Panc1 (cell line): ENCODE results near the gene TEX52. TPM values are rescaled to one million over a fixed set of nuclear protein-coding genes. Genes with fewer than 3 reads are reported as not detected.

Experiments used
- ATAC-seq: fragments of 200-7000 bp; cut with Tn5 transposase; 2 replicates; pipeline ENCODE4 v1.9.1; 2020; ENCODE audit warnings: mild to moderate bottlenecking, moderate library complexity
- Bru-seq: library from RNA; stranded (reverse); fragments of 400-500 nt; gene quantifications from one replicate; lab custom pipeline; 2021; lab: Mats Ljungman, UMichigan
- BruChase-seq, 2 experiments: library from RNA; stranded (reverse); fragments of 400-500 nt; gene quantifications; one replicate each; lab custom pipeline; 2021; lab: Mats Ljungman, UMichigan
- BruUV-seq: library from RNA; stranded (reverse); fragments of 400-500 nt; replicated peaks from 2 replicates; lab custom pipeline; 2021; lab: Mats Ljungman, UMichigan
- CTCF ChIA-PET: fragments of 300-600 bp; sonication (Branson Sonifier 250); formaldehyde crosslinking; loops from one replicate; lab custom pipeline; 2022; ENCODE audit warnings: antibody characterized with exemption; lab: Charles Lee
- POLR2A ChIA-PET: fragments of 300-600 bp; sonication (Branson Sonifier 250); formaldehyde crosslinking; loops from one replicate; lab custom pipeline; 2022; ENCODE audit warnings: antibody characterized with exemption; lab: Charles Lee
- DNase-seq: peaks from one replicate; pipeline ENCODE4 v3.0.0-alpha.2; 2010; ENCODE audit warnings: low read depth, low spot score
- H3K27ac ChIP-seq: 2 replicates; pipeline ENCODE4 v1.5.1; 2011; ENCODE audit warnings: mild to moderate bottlenecking, low read length, inconsistent platforms
- H3K27me3 ChIP-seq: fragments of 200-500 bp; sonication (Bioruptor generic); 2 replicates; pipeline ENCODE4 v1.6.0; 2014; ENCODE audit warnings: low read length, inconsistent platforms; ENCODE audit not compliant: control insufficient read depth, insufficient read depth
- H3K36me3 ChIP-seq: fragments of 200-500 bp; sonication (Bioruptor generic); 2 replicates; pipeline ENCODE4 v1.5.1; 2014; ENCODE audit warnings: inconsistent platforms, mild to moderate bottlenecking, low read length, moderate library complexity; ENCODE audit not compliant: control insufficient read depth, insufficient read depth
- H3K4me1 ChIP-seq: 2 replicates; pipeline ENCODE4 v1.5.1; 2011; ENCODE audit warnings: inconsistent platforms, mild to moderate bottlenecking, low read length, moderate library complexity; ENCODE audit not compliant: control insufficient read depth, insufficient read depth
- H3K4me3 ChIP-seq, 2 experiments: 2 replicates each; pipeline ENCODE4 v1.5.1; 2011 to 2012; ENCODE audit warnings: low read depth in 2 of 2, low read length in 2 of 2, mild to moderate bottlenecking in 2 of 2, inconsistent platforms in 1 of 2, moderate library complexity in 1 of 2
- H3K9me3 ChIP-seq: fragments of 200-500 bp; sonication (Bioruptor generic); 2 replicates; pipeline ENCODE4 v1.5.1; 2014; ENCODE audit warnings: low read depth, mild to moderate bottlenecking, inconsistent platforms, low read length, moderate library complexity; ENCODE audit not compliant: control insufficient read depth, insufficient read depth
- POLR2AphosphoS5 ChIP-seq: IDR thresholded peaks from 2 replicates; pipeline ENCODE4 v1.6.1; 2012; ENCODE audit warnings: mild to moderate bottlenecking, low read depth, low read length, moderate library complexity
- SIN3A ChIP-seq: IDR thresholded peaks from 2 replicates; pipeline ENCODE4 v1.6.1; 2012; ENCODE audit warnings: low read depth, mild to moderate bottlenecking, low read length, moderate library complexity, borderline replicate concordance; ENCODE audit not compliant: insufficient read depth
- TCF7L2 ChIP-seq: IDR thresholded peaks from 2 replicates; pipeline ENCODE4 v1.6.1; 2011; ENCODE audit warnings: mild to moderate bottlenecking, low read depth, low read length, inconsistent platforms
- in situ Hi-C: cut with HindIII; loops from 2 replicates; pipeline ENCODE4 v1.10.0; 2016; ENCODE audit warnings: low sequenced_read_pairs, low pct_unique_long_range_greater_than_20kb
- intact Hi-C: fragments of 100-400 bp; cut with micrococcal nuclease; formaldehyde crosslinking; loops from one replicate; pipeline ENCODE4 v1.10.0; 2022; ENCODE audit not compliant: unreplicated experiment
- long read RNA-seq: library from polyadenylated mRNA; unstranded; transcript quantifications from one replicate; pipeline ENCODE4 v2.0.0, GENCODE V29; 2021; ENCODE audit not compliant: unreplicated experiment
- polyA plus RNA-seq: library from polyadenylated mRNA; unstranded; fragments of >200 nt; gene quantifications from one replicate; pipeline ENCODE4 v1.2.1, GENCODE V29; 2012; ENCODE audit warnings: missing spikeins; ENCODE audit not compliant: insufficient read length
- total RNA-seq: library from RNA; stranded (reverse); gene quantifications from one replicate; pipeline ENCODE4 v1.2.1, GENCODE V29; 2021; ENCODE audit not compliant: unreplicated experiment
- TF ChIP-seq, protein P1 (sequence below): fragments of 450-650 bp; IDR thresholded peaks from 2 replicates; pipeline ENCODE4 v1.5.1; 2017; ENCODE audit warnings: mild to moderate bottlenecking
- TF ChIP-seq, protein P2 (sequence below), 2 experiments: IDR thresholded peaks; 2 replicates each; pipeline ENCODE4 v1.6.1; 2011 to 2012; ENCODE audit warnings: low read depth in 2 of 2, control low read depth in 1 of 2, low read length in 1 of 2, mild to moderate bottlenecking in 1 of 2, moderate library complexity in 1 of 2; ENCODE audit not compliant: insufficient read depth in 1 of 2

Gene TEX52
- total RNA-seq (not detected), Bru-seq, nascent RNA (percentile 8 among the genes with signal in this experiment), BruChase-seq, experiment 1, labeled RNA remaining after a 2-hour chase (percentile 13 among the genes with signal in this experiment), BruChase-seq, experiment 2, labeled RNA remaining after a 6-hour chase (percentile 10 among the genes with signal in this experiment)
- not detected for polyA plus RNA-seq
- long read RNA-seq = 0 reads

DNA sequence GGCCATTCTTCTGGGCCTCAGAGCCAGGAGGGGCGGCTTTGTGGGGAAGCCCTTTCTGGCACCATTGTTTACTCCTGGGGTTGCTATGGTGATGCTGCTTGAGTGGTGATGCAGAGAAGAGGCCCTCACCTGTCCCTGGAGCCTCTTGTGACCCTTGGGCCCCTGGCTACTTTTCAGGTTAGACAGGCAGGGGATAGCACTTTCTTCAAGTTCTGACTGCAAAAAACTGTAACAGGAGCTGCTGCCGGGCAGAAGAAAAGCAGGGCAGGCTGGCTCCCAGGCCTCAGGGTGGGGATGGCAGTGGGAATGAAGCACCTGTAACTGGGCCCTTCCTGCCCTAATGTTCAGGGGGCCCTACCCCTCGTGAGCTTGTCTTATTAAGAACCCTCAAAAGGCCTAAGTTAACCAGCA, at the start of gene TEX52:
Gene TEX52, minus strand, starts transcription at position 19 of the 411 bp plus-strand sequence. Its CDS starts 13 bp downstream, at position 6.
- H3K4me1 ChIP-seq = no peaks in the 10 kb centered on the region
- H3K27me3 ChIP-seq = no peaks in the 10 kb centered on the region
- in situ Hi-C loops = no loop called here
- H3K36me3 ChIP-seq = no peaks in the 10 kb centered on the region; the same call in none of the 2 replicates
- H3K27ac ChIP-seq = no peak within 1 kb of the TSS
- DNase-seq (no peak), ATAC-seq (peak; percentile 36)
- no TSS peak for BruUV-seq
- H3K9me3 ChIP-seq = no peaks in the 10 kb centered on the region
- no peak within 1 kb of the TSS for H3K4me3 ChIP-seq
- POLR2A ChIA-PET = no interaction called here
- 0 out of 2 replicates have a peak, but pooled peaks have one; percentile 21 for TF ChIP-seq POLR2AphosphoS5
- no peak for TF ChIP-seq SIN3A
- intact Hi-C loops = no loop called here
- CTCF ChIA-PET = interaction anchor here (0.5 to 0.6 kb wide), 2 partner anchors 17 to 29 kb away, joined by 5 to 14 read pairs; no protein-coding TSS in a partner anchor

DNA sequence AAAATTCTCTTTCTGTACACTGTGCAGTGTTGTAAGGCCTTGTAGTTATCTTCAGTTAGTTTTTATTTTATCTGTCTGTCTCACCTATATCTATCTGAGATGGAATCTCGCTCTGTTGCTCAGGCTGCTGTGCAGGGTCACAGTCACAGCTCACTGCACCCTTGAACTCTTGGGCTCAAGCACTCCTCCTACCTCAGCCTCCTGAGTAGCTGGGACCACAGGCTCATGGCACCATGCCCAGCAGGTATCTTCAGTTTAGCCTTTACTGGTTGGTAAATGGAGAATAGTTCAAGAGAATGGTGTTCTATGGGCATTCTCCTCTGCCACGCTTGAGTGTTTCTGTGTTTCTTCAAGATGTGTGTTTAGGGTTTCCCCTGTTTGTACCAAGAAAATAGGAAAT, 47.4 kb upstream of the TEX52 start:
- CTCF ChIA-PET = no interaction called here
- Histone ChIP-seq H3K27ac (0 out of 2 replicates have a peak overlapping the region, but pooled peaks have one; percentile 34), H3K4me3 (no peak overlapping the region), H3K9me3 (no peaks in the 10 kb centered on the region), H3K27me3 (no peaks in the 10 kb centered on the region), H3K36me3 (no peaks in the 10 kb centered on the region), H3K4me1 (peaks cover 22% of the 10 kb centered on the region)
- in situ Hi-C loops (no loop called here), intact Hi-C loops (no loop called here)
- DNase-seq (no peak), ATAC-seq (no peak; the same call in 1 of the 2 replicates)
- no TSS peak for BruUV-seq
- TF ChIP-seq, protein P1, sequence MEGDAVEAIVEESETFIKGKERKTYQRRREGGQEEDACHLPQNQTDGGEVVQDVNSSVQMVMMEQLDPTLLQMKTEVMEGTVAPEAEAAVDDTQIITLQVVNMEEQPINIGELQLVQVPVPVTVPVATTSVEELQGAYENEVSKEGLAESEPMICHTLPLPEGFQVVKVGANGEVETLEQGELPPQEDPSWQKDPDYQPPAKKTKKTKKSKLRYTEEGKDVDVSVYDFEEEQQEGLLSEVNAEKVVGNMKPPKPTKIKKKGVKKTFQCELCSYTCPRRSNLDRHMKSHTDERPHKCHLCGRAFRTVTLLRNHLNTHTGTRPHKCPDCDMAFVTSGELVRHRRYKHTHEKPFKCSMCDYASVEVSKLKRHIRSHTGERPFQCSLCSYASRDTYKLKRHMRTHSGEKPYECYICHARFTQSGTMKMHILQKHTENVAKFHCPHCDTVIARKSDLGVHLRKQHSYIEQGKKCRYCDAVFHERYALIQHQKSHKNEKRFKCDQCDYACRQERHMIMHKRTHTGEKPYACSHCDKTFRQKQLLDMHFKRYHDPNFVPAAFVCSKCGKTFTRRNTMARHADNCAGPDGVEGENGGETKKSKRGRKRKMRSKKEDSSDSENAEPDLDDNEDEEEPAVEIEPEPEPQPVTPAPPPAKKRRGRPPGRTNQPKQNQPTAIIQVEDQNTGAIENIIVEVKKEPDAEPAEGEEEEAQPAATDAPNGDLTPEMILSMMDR = no peak
- TF ChIP-seq SIN3A (no peak), POLR2AphosphoS5 (no peak), TCF7L2 (no peak)
- TF ChIP-seq, protein P2, sequence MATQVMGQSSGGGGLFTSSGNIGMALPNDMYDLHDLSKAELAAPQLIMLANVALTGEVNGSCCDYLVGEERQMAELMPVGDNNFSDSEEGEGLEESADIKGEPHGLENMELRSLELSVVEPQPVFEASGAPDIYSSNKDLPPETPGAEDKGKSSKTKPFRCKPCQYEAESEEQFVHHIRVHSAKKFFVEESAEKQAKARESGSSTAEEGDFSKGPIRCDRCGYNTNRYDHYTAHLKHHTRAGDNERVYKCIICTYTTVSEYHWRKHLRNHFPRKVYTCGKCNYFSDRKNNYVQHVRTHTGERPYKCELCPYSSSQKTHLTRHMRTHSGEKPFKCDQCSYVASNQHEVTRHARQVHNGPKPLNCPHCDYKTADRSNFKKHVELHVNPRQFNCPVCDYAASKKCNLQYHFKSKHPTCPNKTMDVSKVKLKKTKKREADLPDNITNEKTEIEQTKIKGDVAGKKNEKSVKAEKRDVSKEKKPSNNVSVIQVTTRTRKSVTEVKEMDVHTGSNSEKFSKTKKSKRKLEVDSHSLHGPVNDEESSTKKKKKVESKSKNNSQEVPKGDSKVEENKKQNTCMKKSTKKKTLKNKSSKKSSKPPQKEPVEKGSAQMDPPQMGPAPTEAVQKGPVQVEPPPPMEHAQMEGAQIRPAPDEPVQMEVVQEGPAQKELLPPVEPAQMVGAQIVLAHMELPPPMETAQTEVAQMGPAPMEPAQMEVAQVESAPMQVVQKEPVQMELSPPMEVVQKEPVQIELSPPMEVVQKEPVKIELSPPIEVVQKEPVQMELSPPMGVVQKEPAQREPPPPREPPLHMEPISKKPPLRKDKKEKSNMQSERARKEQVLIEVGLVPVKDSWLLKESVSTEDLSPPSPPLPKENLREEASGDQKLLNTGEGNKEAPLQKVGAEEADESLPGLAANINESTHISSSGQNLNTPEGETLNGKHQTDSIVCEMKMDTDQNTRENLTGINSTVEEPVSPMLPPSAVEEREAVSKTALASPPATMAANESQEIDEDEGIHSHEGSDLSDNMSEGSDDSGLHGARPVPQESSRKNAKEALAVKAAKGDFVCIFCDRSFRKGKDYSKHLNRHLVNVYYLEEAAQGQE (IDR thresholded peaks at IDR 0.05; ENCODE audit: insufficient read depth in 1 of 2, low read depth in 2 of 2, low read length in 1 of 2) = no peak
- POLR2A ChIA-PET = no interaction called here
